HepG2 (cell line): ENCODE measurements around the gene JPT1. TPM values are rescaled to one million over a fixed set of nuclear protein-coding genes. Genes with fewer than 3 reads are reported as not detected.

Source experiments
- CCAR2 ChIP-seq: fragments of 200-400 bp; formaldehyde crosslinking; optimal IDR thresholded peaks from 2 replicates; pipeline ENCODE3; 2018; ENCODE audit warnings: low read depth, mild to moderate bottlenecking, low read length, moderate library complexity
- CENPT ChIP-seq: sonication (generic); formaldehyde crosslinking; IDR thresholded peaks from 2 replicates; pipeline ENCODE4 v1.8.0; 2022; ENCODE audit warnings: low read depth, mild to moderate bottlenecking, moderate library complexity, missing genetic modification reagents
- DMAP1 ChIP-seq: IDR thresholded peaks from 2 replicates; pipeline ENCODE4 v1.6.1; 2016
- GATAD2A ChIP-seq: IDR thresholded peaks from 2 replicates; pipeline ENCODE4 v1.6.1; 2016
- GPBP1L1 ChIP-seq: sonication (generic); formaldehyde crosslinking; IDR thresholded peaks from 2 replicates; pipeline ENCODE4 v1.5.0; 2020; ENCODE audit warnings: mild to moderate bottlenecking, missing genetic modification reagents
- HNRNPL ChIP-seq: fragments of 200-400 bp; formaldehyde crosslinking; IDR thresholded peaks from 2 replicates; pipeline ENCODE4 v1.6.1; 2017; ENCODE audit warnings: mild to moderate bottlenecking, low read depth, low read length
- IKZF4 ChIP-seq: sonication (generic); formaldehyde crosslinking; IDR thresholded peaks from 2 replicates; pipeline ENCODE4 v1.5.1; 2020; ENCODE audit warnings: borderline replicate concordance, mild to moderate bottlenecking, low read depth, missing genetic modification reagents; ENCODE audit errors: not compliant biosample characterization
- MIER2 ChIP-seq: IDR thresholded peaks from 2 replicates; pipeline ENCODE4 v1.6.1; 2016; ENCODE audit warnings: missing biosample characterization, missing genetic modification reagents
- NCOA2 ChIP-seq: sonication (generic); formaldehyde crosslinking; IDR thresholded peaks from 2 replicates; pipeline ENCODE4 v1.8.0; 2022; ENCODE audit warnings: inconsistent platforms
- REL ChIP-seq: sonication (generic); formaldehyde crosslinking; conservative IDR thresholded peaks from 2 replicates; pipeline ENCODE4 v1.8.0; 2022; ENCODE audit warnings: mild to moderate bottlenecking, missing genetic modification reagents, moderate library complexity
- SRY ChIP-seq: sonication (generic); formaldehyde crosslinking; IDR thresholded peaks from 2 replicates; pipeline ENCODE4 v1.8.0; 2022; ENCODE audit warnings: mild to moderate bottlenecking, missing genetic modification reagents
- TCF12 ChIP-seq, 2 experiments: fragments of 450-650 bp in 1 of 2; sonication (generic) in 1 of 2; formaldehyde crosslinking in 1 of 2; IDR thresholded peaks; 2 replicates each; pipeline versions ENCODE4 v1.6.1 to v1.8.0; 2017 to 2022; ENCODE audit warnings: antibody characterized with exemption in 1 of 2, mild to moderate bottlenecking in 1 of 2, missing genetic modification reagents in 1 of 2, moderate library complexity in 1 of 2
- ZKSCAN5 ChIP-seq: sonication (generic); formaldehyde crosslinking; IDR thresholded peaks from 2 replicates; pipeline ENCODE4 v1.5.1; 2020; ENCODE audit warnings: mild to moderate bottlenecking, missing genetic modification reagents
- ZNF207 ChIP-seq: fragments of 450-650 bp; IDR thresholded peaks from 2 replicates; pipeline ENCODE4 v1.6.1; 2016; ENCODE audit warnings: antibody characterized with exemption, borderline replicate concordance
- ZNF282 ChIP-seq: fragments of 450-650 bp; IDR thresholded peaks from 2 replicates; pipeline ENCODE4 v1.6.1; 2018; ENCODE audit not compliant: partially characterized antibody
- ZNF569 ChIP-seq: sonication (generic); formaldehyde crosslinking; IDR thresholded peaks from 2 replicates; pipeline ENCODE4 v1.5.0; 2020; ENCODE audit warnings: mild to moderate bottlenecking, missing genetic modification reagents, moderate library complexity, borderline replicate concordance
- ZNF766 ChIP-seq: sonication (generic); formaldehyde crosslinking; IDR thresholded peaks from 2 replicates; pipeline ENCODE4 v1.5.0; 2020; ENCODE audit warnings: missing genetic modification reagents, borderline replicate concordance
- polyA plus RNA-seq, 8 experiments: library from polyadenylated mRNA; depleted of rRNA in 3 of 8; stranded (reverse) in 7 of 8; unstranded in 1 of 8; fragments of >200 nt; fragmentation: Illumina TruSeq in 4 of 8; extraction: Trizol in 4 of 8; gene quantifications; 2 replicates each; pipeline versions ENCODE4 v1.2.1 to v1.2.3, GENCODE V29; 2011 to 2016; ENCODE audit warnings: low read depth in 4 of 8, missing spikeins in 1 of 8, mixed read lengths in 1 of 8; ENCODE audit not compliant: insufficient read depth in 1 of 8
- total RNA-seq, 5 experiments: library from RNA; depleted of rRNA; stranded (reverse); fragments of >200 nt; fragmentation: Illumina TruSeq; extraction: Trizol; gene quantifications; 2 replicates each; pipeline ENCODE4 v1.2.3, GENCODE V29; 2016; ENCODE audit warnings: low read depth in 1 of 5
- TF ChIP-seq, protein P1 (sequence below): sonication (generic); formaldehyde crosslinking; conservative IDR thresholded peaks from 2 replicates; pipeline ENCODE4 v1.8.1; 2023; ENCODE audit warnings: missing genetic modification reagents
- TF ChIP-seq, protein P2 (sequence below): sonication (generic); formaldehyde crosslinking; IDR thresholded peaks from 2 replicates; pipeline ENCODE4 v1.5.0; 2020; ENCODE audit warnings: mild to moderate bottlenecking, missing genetic modification reagents, borderline replicate concordance
- TF ChIP-seq, protein P3 (sequence below): sonication (generic); formaldehyde crosslinking; IDR thresholded peaks from 2 replicates; pipeline ENCODE4 v1.4.0; 2020; ENCODE audit warnings: missing genetic modification reagents, borderline replicate concordance
- TF ChIP-seq, protein P4 (sequence below): sonication (generic); formaldehyde crosslinking; IDR thresholded peaks from 2 replicates; pipeline ENCODE4 v1.4.0; 2020; ENCODE audit warnings: missing genetic modification reagents, mild to moderate bottlenecking, borderline replicate concordance

JPT1 gene
- total and polyA plus RNA-seq, 2 of the 13 experiments (the other 11 are each of a cell fraction or from before 2014, with no cell fraction given), result 43.3 to 256 TPM

GRCh38 chr17:75131278-75132017 is 22.9 kb downstream of the JPT1 start, which contains the start of gene NT5C (continued):
- TF ChIP-seq IKZF4 (CRISPR knock-in tag), result peak; percentile 58
- no peak for TF ChIP-seq MIER2 (CRISPR knock-in tag)
- TF ChIP-seq, protein P1, sequence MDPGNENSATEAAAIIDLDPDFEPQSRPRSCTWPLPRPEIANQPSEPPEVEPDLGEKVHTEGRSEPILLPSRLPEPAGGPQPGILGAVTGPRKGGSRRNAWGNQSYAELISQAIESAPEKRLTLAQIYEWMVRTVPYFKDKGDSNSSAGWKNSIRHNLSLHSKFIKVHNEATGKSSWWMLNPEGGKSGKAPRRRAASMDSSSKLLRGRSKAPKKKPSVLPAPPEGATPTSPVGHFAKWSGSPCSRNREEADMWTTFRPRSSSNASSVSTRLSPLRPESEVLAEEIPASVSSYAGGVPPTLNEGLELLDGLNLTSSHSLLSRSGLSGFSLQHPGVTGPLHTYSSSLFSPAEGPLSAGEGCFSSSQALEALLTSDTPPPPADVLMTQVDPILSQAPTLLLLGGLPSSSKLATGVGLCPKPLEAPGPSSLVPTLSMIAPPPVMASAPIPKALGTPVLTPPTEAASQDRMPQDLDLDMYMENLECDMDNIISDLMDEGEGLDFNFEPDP, result no peak
- TF ChIP-seq, protein P2, sequence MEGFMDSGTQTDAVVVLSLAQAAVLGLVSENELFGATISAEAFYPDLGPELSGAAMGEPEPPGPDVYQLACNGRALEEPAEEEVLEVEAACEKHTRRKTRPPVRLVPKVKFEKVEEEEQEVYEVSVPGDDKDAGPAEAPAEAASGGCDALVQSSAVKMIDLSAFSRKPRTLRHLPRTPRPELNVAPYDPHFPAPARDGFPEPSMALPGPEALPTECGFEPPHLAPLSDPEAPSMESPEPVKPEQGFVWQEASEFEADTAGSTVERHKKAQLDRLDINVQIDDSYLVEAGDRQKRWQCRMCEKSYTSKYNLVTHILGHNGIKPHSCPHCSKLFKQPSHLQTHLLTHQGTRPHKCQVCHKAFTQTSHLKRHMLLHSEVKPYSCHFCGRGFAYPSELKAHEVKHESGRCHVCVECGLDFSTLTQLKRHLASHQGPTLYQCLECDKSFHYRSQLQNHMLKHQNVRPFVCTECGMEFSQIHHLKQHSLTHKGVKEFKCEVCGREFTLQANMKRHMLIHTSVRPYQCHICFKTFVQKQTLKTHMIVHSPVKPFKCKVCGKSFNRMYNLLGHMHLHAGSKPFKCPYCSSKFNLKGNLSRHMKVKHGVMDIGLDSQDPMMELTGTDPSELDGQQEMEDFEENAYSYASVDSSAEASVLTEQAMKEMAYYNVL (CRISPR knock-in tag), result 0 out of 2 replicates have a peak, but pooled peaks have one; percentile 56
- no peak; the same call in 1 of the 2 replicates for TF ChIP-seq NCOA2 (CRISPR knock-in tag)
- TF ChIP-seq ZNF569, result no peak
- peak; percentile 85; the same call in 1 of the 2 replicates for TF ChIP-seq SRY (CRISPR knock-in tag)
- TF ChIP-seq ZKSCAN5, result no peak
- TF ChIP-seq GATAD2A (CRISPR knock-in tag), result no peak; the same call in 1 of the 2 replicates
- TF ChIP-seq, protein P3, sequence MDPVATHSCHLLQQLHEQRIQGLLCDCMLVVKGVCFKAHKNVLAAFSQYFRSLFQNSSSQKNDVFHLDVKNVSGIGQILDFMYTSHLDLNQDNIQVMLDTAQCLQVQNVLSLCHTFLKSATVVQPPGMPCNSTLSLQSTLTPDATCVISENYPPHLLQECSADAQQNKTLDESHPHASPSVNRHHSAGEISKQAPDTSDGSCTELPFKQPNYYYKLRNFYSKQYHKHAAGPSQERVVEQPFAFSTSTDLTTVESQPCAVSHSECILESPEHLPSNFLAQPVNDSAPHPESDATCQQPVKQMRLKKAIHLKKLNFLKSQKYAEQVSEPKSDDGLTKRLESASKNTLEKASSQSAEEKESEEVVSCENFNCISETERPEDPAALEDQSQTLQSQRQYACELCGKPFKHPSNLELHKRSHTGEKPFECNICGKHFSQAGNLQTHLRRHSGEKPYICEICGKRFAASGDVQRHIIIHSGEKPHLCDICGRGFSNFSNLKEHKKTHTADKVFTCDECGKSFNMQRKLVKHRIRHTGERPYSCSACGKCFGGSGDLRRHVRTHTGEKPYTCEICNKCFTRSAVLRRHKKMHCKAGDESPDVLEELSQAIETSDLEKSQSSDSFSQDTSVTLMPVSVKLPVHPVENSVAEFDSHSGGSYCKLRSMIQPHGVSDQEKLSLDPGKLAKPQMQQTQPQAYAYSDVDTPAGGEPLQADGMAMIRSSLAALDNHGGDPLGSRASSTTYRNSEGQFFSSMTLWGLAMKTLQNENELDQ (CRISPR knock-in tag), result no peak
- TF ChIP-seq, protein P4, sequence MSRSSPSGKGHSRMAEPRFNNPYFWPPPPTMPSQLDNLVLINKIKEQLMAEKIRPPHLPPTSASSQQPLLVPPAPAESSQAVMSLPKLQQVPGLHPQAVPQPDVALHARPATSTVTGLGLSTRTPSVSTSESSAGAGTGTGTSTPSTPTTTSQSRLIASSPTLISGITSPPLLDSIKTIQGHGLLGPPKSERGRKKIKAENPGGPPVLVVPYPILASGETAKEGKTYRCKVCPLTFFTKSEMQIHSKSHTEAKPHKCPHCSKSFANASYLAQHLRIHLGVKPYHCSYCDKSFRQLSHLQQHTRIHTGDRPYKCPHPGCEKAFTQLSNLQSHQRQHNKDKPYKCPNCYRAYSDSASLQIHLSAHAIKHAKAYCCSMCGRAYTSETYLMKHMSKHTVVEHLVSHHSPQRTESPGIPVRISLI (CRISPR knock-in tag), result no peak; the same call in 1 of the 2 replicates
- no peak for TF ChIP-seq ZNF282
- TF ChIP-seq GPBP1L1 (CRISPR knock-in tag), result no peak
- TF ChIP-seq ZNF207, result no peak
- TF ChIP-seq REL, result no peak
- TF ChIP-seq CCAR2, result no peak
- peak; percentile 99; the same call in 1 of the 2 replicates for TF ChIP-seq ZNF766 (CRISPR knock-in tag)
- TF ChIP-seq HNRNPL, result no peak
- TF ChIP-seq DMAP1, result peak; percentile 76
- no peak for TF ChIP-seq TCF12 (IDR thresholded peaks at IDR 0.05)
- TF ChIP-seq TCF12 (CRISPR knock-in tag; IDR thresholded peaks at IDR 0.05), result peak; percentile 87
- TF ChIP-seq CENPT (CRISPR knock-in tag), result peak; percentile 97
